ENCODE measurements around the gene RALGPS1. TPM values are rescaled to one million over a fixed set of nuclear protein-coding genes. Genes with fewer than 3 reads are reported as not detected.

Gene RALGPS1
- polyA plus RNA-seq, 2 of the 4 experiments (the other 2 are of a cell fraction), result 5.0 to 7.9 TPM

DNA sequence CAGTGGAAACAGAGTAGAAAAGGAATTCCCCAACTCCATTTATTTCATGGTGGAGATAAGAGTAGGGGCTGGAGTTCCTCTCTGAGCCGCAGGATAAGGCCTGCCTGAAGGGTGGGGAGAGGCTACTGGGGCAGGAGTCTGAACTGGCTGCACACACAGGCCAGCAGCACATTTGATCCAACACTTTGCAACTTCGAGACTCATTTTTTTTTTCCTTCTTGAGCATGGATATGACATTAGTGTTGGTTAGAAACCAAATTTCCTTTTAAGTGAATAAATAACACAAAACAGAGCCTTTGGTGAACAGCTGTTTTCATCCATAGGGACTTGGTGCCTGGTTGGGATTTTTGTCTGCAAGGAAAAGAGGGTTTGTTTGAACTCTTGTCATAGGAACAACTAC is 76.6 kb downstream of the RALGPS1 start (continued):
- TF ChIP-seq, protein P1, sequence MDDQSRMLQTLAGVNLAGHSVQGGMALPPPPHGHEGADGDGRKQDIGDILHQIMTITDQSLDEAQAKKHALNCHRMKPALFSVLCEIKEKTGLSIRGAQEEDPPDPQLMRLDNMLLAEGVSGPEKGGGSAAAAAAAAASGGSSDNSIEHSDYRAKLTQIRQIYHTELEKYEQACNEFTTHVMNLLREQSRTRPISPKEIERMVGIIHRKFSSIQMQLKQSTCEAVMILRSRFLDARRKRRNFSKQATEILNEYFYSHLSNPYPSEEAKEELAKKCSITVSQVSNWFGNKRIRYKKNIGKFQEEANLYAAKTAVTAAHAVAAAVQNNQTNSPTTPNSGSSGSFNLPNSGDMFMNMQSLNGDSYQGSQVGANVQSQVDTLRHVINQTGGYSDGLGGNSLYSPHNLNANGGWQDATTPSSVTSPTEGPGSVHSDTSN (IDR thresholded peaks at IDR 0.05), result no peak
- TF ChIP-seq, protein P2, sequence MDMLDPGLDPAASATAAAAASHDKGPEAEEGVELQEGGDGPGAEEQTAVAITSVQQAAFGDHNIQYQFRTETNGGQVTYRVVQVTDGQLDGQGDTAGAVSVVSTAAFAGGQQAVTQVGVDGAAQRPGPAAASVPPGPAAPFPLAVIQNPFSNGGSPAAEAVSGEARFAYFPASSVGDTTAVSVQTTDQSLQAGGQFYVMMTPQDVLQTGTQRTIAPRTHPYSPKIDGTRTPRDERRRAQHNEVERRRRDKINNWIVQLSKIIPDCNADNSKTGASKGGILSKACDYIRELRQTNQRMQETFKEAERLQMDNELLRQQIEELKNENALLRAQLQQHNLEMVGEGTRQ (IDR thresholded peaks at IDR 0.05), result no peak
- TF ChIP-seq ESRRA (IDR thresholded peaks at IDR 0.05; ENCODE audit: borderline replicate concordance, low read length), result no peak

DNA sequence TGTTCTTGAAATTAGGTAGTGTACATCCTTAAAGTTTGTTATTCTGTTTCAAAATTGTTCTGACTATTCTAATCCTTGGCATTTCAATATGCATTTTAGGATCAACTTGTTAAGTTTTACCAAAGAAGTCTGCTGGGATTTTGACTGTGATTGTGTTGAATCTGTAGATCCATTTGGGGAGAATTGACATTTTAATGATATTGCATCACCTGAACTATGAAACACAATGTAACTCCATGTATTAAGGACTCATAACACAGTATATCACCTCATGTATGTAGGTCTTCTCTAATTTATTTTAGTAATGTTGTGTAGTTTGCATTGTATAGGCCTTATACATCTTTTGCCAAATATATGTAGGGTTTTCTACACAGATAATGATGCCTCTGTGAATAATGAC is 77.8 kb downstream of the RALGPS1 start:
- DNase-seq (ENCODE audit: low read depth in 1 of 2, low spot score in 1 of 2) (no peak), ATAC-seq (no peak), FAIRE-seq (no peak)
- ChIA-PET CTCF (no interaction called here), POLR2A (no interaction called here)
- TF ChIP-seq RCOR1 (IDR thresholded peaks at IDR 0.05; ENCODE audit: low read depth, low read length) (no peak), EP300 (IDR thresholded peaks at IDR 0.05) (no peak), JUN (IDR thresholded peaks at IDR 0.05) (no peak), MAZ (IDR thresholded peaks at IDR 0.05; ENCODE audit: borderline replicate concordance, low read depth, low read length) (no peak), BHLHE40 (IDR thresholded peaks at IDR 0.05; ENCODE audit: low read depth, low read length) (no peak), MAFK (IDR thresholded peaks at IDR 0.05; ENCODE audit: partially characterized antibody) (no peak), ZC3H11A (IDR thresholded peaks at IDR 0.05) (no peak), HDAC2 (IDR thresholded peaks at IDR 0.05) (no peak), NFE2L2 (conservative IDR thresholded peaks at IDR 0.05; ENCODE audit: low read length) (no peak), ESRRA (IDR thresholded peaks at IDR 0.05; ENCODE audit: borderline replicate concordance, low read length) (no peak), ZNF302 (CRISPR knock-in tag; IDR thresholded peaks at IDR 0.05) (no peak), EHF (CRISPR knock-in tag; IDR thresholded peaks at IDR 0.05) (no peak), PHF8 (IDR thresholded peaks at IDR 0.05; ENCODE audit: borderline replicate concordance, low read depth) (no peak)
- Histone ChIP-seq H3K9me3 (peaks cover 8% of the 10 kb centered on the region), H3K4me1 (0 out of 3 replicates have a peak, but pooled peaks cover under 1% of the 10 kb centered on the region), H3K4me3 (no peak overlapping the region), H3K4me2 (no peak overlapping the region), H3K27ac (no peak overlapping the region)

DNA sequence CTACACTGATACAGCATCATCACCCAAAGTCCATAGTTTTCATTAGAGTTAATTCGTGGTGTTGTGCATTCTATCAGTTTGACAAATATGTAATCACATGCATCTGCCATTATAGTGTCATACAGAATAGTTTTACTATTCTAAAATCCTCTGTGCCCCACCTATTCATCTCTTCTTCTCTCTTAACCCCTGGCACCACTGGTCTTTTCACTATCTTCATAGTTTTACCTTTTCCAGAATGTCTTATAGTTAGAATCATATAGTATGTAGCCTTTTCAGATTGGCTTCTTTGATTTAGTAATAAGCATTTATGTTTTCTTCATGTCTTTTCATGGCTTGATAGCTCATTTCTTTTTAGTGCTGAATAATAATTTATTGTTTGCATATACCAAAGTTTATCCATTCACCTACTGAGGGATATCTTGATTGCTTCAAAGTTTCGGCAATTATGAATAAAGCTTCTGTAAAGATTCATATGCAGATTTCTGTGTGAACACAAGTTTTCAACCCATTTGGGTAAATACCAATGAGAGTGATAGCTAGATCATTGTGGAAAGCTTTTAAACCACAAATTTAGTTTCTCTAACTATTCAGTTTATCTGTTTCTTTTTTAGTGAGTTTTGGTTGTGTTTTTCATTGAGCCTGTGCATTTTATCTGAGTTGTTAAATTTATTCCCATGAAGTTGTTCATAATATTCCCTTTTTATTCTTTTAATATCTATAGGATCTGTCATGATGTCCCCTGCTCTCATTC is 84.9 kb downstream of the RALGPS1 start:
- POLR2A ChIA-PET, result no interaction called here
- 48% methylated on average over 2 of the region's 2 CpGs for WGBS (ENCODE audit: missing lambda C conversion rate)

More for the DNA sequence above, 84.9 kb downstream of the RALGPS1 start:
- no peak for ATAC-seq
- FAIRE-seq, result no peak
- Histone ChIP-seq H3K27ac (no peak overlapping the region), H3K4me3 (no peak overlapping the region), H3K4me1 (no peaks in the 10 kb centered on the region), H3K9me3 (no peaks in the 10 kb centered on the region), H3K4me2 (no peak overlapping the region)
- DNase-seq (ENCODE audit: low read depth in 1 of 2, low spot score in 1 of 2), result no peak
- TF ChIP-seq JUN (IDR thresholded peaks at IDR 0.05), result no peak
- TF ChIP-seq, protein P3, sequence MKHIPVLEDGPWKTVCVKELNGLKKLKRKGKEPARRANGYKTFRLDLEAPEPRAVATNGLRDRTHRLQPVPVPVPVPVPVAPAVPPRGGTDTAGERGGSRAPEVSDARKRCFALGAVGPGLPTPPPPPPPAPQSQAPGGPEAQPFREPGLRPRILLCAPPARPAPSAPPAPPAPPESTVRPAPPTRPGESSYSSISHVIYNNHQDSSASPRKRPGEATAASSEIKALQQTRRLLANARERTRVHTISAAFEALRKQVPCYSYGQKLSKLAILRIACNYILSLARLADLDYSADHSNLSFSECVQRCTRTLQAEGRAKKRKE (CRISPR knock-in tag; IDR thresholded peaks at IDR 0.05; ENCODE audit: low read depth), result no peak
- no peak for TF ChIP-seq FOSB (CRISPR knock-in tag; IDR thresholded peaks at IDR 0.05)
- TF ChIP-seq HDAC2 (IDR thresholded peaks at IDR 0.05), result no peak
- no peak for TF ChIP-seq RARB (CRISPR knock-in tag; IDR thresholded peaks at IDR 0.05)
- TF ChIP-seq CHD2 (IDR thresholded peaks at IDR 0.05; ENCODE audit: low read length, partially characterized antibody), result no peak
- no peak for TF ChIP-seq EHMT2 (IDR thresholded peaks at IDR 0.05; ENCODE audit: low read depth)
- TF ChIP-seq RCOR1 (IDR thresholded peaks at IDR 0.05; ENCODE audit: low read depth, low read length), result no peak
- TF ChIP-seq CHD4 (IDR thresholded peaks at IDR 0.05; ENCODE audit: borderline replicate concordance), result no peak
- TF ChIP-seq, protein P4, sequence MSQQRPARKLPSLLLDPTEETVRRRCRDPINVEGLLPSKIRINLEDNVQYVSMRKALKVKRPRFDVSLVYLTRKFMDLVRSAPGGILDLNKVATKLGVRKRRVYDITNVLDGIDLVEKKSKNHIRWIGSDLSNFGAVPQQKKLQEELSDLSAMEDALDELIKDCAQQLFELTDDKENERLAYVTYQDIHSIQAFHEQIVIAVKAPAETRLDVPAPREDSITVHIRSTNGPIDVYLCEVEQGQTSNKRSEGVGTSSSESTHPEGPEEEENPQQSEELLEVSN (IDR thresholded peaks at IDR 0.05; ENCODE audit: borderline replicate concordance, low read depth), result no peak
- TF ChIP-seq HOXB5 (CRISPR knock-in tag; IDR thresholded peaks at IDR 0.05), result no peak
- no peak for TF ChIP-seq SMC3 (IDR thresholded peaks at IDR 0.05)
- no peak for TF ChIP-seq RAD21 (conservative IDR thresholded peaks at IDR 0.05 in 1 of 2, IDR thresholded peaks at IDR 0.05 in 1 of 2)
- CTCF ChIA-PET, result interaction anchor here (1.0 kb wide), 1 partner anchor 59 kb away, joined by 4 read pairs; no protein-coding TSS in a partner anchor

Data from A549 (cell line).